Measurements from ENCODE around the gene TRPC4AP. TPM values are rescaled to one million over a fixed set of nuclear protein-coding genes. Genes with fewer than 3 reads are reported as not detected.

TRPC4AP gene
- total and polyA plus RNA-seq, 2 of the 8 experiments (the other 6 are each of a cell fraction or from before 2014, with no cell fraction given) = 73.1 to 74.8 TPM

DNA sequence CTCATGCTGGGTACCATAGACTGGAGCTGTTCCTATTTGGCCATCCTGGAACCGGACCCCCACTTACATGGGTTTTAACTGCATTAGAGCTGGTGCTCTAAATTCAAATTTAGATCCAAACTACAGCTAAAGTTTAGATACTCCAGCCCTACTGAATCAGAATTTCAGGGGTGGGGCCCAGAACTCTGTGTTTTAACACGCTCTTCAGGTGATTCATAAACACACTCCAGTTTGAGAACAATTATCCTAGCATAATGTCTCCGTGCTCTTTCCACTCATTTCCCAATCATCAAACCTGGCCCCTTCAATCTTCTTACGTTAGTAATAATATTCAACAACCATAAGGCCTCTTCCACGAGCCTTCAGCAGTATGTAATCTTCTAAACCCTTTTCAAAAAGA, 15.3 kb downstream of the TRPC4AP start:
- Histone ChIP-seq H3K23ac (ENCODE audit: insufficient read length) (no peak overlapping the region), H3K36me3 (ENCODE audit: control insufficient read depth in 2 of 4, insufficient read depth in 4 of 4, low read length in 3 of 4) (peaks cover 5 to 22% (median 14%) of the 10 kb centered on the region in 4 experiments; a peak in 6 of 8 replicates), H3K4me2 (ENCODE audit: insufficient read depth in 1 of 2, low read depth in 2 of 2, low read length in 2 of 2) (no peak overlapping the region), H3K27me3 (replicated peaks in 1 of 4; ENCODE audit: control insufficient read depth in 3 of 4, extremely low read depth in 1 of 4, insufficient read depth in 3 of 4, low read length in 3 of 4) (no peaks in the 10 kb centered on the region), H3K4me1 (replicated peaks in 1 of 4; ENCODE audit: control insufficient read depth in 3 of 4, insufficient read depth in 4 of 4, low read length in 3 of 4) (no peaks in the 10 kb centered on the region), H4K8ac (ENCODE audit: extremely low read depth, insufficient read depth, low read length) (no peak overlapping the region), H3K9ac (replicated peaks in 1 of 4; ENCODE audit: extremely low read depth in 1 of 4, low read depth in 3 of 4, low read length in 3 of 4) (no peak overlapping the region; a peak in 2 of 7 replicates), H3K18ac (ENCODE audit: extremely low read depth, low read length) (no peak overlapping the region), H2AFZ (ENCODE audit: low read length) (no peak overlapping the region), H2BK5ac (ENCODE audit: low read depth, low read length) (no peak overlapping the region), H3K4ac (replicated peaks; ENCODE audit: insufficient read length, low read depth, low read length) (no peak overlapping the region), H3K9me3 (ENCODE audit: insufficient read depth in 2 of 2, low read depth in 1 of 2, low read length in 1 of 2) (peaks cover 10 to 17% of the 10 kb centered on the region in 2 experiments), H3K27ac (ENCODE audit: low read depth, low read length) (no peak overlapping the region), H3K56ac (replicated peaks; ENCODE audit: insufficient read length, low read depth, low read length) (no peak overlapping the region), H3K79me1 (ENCODE audit: low read depth, low read length) (0 out of 2 replicates have a peak, but pooled peaks cover 2% of the 10 kb centered on the region), H4K5ac (ENCODE audit: insufficient read length, low read depth, low read length) (no peak overlapping the region), H2BK12ac (ENCODE audit: low read depth, low read length) (no peak overlapping the region), H2BK20ac (ENCODE audit: low read length) (no peak overlapping the region), H2AK5ac (ENCODE audit: low read depth, low read length) (no peak overlapping the region), H2BK120ac (replicated peaks; ENCODE audit: low read depth, low read length) (no peak overlapping the region), H3K23me2 (ENCODE audit: low read depth, low read length) (no peaks in the 10 kb centered on the region), H2BK15ac (ENCODE audit: low read length) (no peak overlapping the region), H4K20me1 (replicated peaks in 1 of 2; ENCODE audit: control insufficient read depth in 1 of 2, insufficient read depth in 2 of 2, low read length in 2 of 2) (peaks cover 0 to 3% of the 10 kb centered on the region in 2 experiments), H3K14ac (ENCODE audit: insufficient read length) (no peak overlapping the region), H3K4me3 (ENCODE audit: extremely low read depth in 1 of 4, insufficient read depth in 2 of 4, low read depth in 3 of 4, low read length in 4 of 4) (no peak overlapping the region), H4K91ac (replicated peaks; ENCODE audit: insufficient read length, low read length) (no peak overlapping the region), H3K79me2 (ENCODE audit: control insufficient read depth in 1 of 2, insufficient read depth in 2 of 2, low read length in 2 of 2) (peaks cover 3 to 41% of the 10 kb centered on the region in 2 experiments; a peak in 3 of 4 replicates)
- DNase-seq (ENCODE audit: low read depth in 1 of 2, low spot score in 2 of 2) (no peak), FAIRE-seq (no peak)
- ChIA-PET CTCF (ENCODE audit: partially characterized antibody) (interaction anchor here (1.3 kb wide), 1 partner anchor 19 kb away, joined by 4 read pairs; no protein-coding TSS in a partner anchor), POLR2A (ENCODE audit: partially characterized antibody) (interaction anchor here (1.1 to 2.1 kb wide), 2 partner anchors 8 to 11 kb away, joined by 3 to 5 read pairs; no protein-coding TSS in a partner anchor)
- no peak for TF ChIP-seq SRF (IDR thresholded peaks at IDR 0.05; ENCODE audit: low read depth, low read length)
- TF ChIP-seq CHD2 (IDR thresholded peaks at IDR 0.05; ENCODE audit: low read length) = no peak
- TF ChIP-seq RBBP5 (IDR thresholded peaks at IDR 0.05; ENCODE audit: borderline replicate concordance, low read depth, low read length) = no peak
- no peak for TF ChIP-seq TAF1 (IDR thresholded peaks at IDR 0.05; ENCODE audit: low read depth, low read length)
- no peak for TF ChIP-seq RXRA (IDR thresholded peaks at IDR 0.05; ENCODE audit: insufficient read depth, low read depth, low read length)
- no peak for TF ChIP-seq NANOG (IDR thresholded peaks at IDR 0.05; ENCODE audit: insufficient read depth, low read depth, low read length, poor library complexity, severe bottlenecking)
- TF ChIP-seq TEAD4 (IDR thresholded peaks at IDR 0.05; ENCODE audit: low read depth, low read length) = no peak
- TF ChIP-seq CHD1 (IDR thresholded peaks at IDR 0.05; ENCODE audit: low read depth, low read length) = no peak
- TF ChIP-seq HDAC6 (IDR thresholded peaks at IDR 0.05; ENCODE audit: low read depth, low read length) = no peak
- no peak for TF ChIP-seq ZNF274 (IDR thresholded peaks at IDR 0.05; ENCODE audit: borderline replicate concordance, extremely low read depth, low read length)
- TF ChIP-seq, protein P1, sequence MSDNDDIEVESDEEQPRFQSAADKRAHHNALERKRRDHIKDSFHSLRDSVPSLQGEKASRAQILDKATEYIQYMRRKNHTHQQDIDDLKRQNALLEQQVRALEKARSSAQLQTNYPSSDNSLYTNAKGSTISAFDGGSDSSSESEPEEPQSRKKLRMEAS (IDR thresholded peaks at IDR 0.05) = no peak
- no peak for TF ChIP-seq RFX5 (IDR thresholded peaks at IDR 0.05; ENCODE audit: borderline replicate concordance, low read depth, low read length)
- WGBS, 2 experiments (ENCODE audit: extremely low coverage in 1 of 2, insufficient coverage in 1 of 2, insufficient read length in 1 of 2, insufficient replicate concordance in 2 of 2, low coverage in 1 of 2, low lambda C conversion rate in 2 of 2, missing lambda C conversion rate in 1 of 2) = 96% methylated on average over 5 of the region's 5 CpGs; no CpG with 5 or more reads in 1 of the 2 experiments

All from H1 (cell line).